WTC11 (cell line): Measurements from ENCODE around the gene CD300LG. TPM values are rescaled to one million over a fixed set of nuclear protein-coding genes. Genes with fewer than 3 reads are reported as not detected.

Experiments used
- ATAC-seq: fragments of 200-7000 bp; cut with Tn5 transposase; 2 replicates; pipeline ENCODE4 v1.10.0; 2021; ENCODE audit warnings: mild to moderate bottlenecking, moderate library complexity
- CTCF ChIA-PET: fragments of 300-600 bp; sonication (Branson Sonifier 250); formaldehyde crosslinking; loops from one replicate; lab custom pipeline; 2021; ENCODE audit warnings: antibody characterized with exemption; lab: Charles Lee
- POLR2A ChIA-PET: fragments of 350-600 bp; sonication (Branson Sonifier 250); formaldehyde crosslinking; loops from one replicate; lab custom pipeline; 2021; ENCODE audit warnings: antibody characterized with exemption; lab: Charles Lee
- DNase-seq: peaks from one replicate; pipeline ENCODE4 v3.0.0; 2021; ENCODE audit warnings: low spot score
- H3K27ac Mint-ChIP-seq: 2 replicates; pipeline ENCODE4 v1.8.0; 2021; ENCODE audit warnings: mixed read lengths
- H3K27me3 Mint-ChIP-seq: 2 replicates; pipeline ENCODE4 v1.8.0; 2021; ENCODE audit warnings: low read depth, mild to moderate bottlenecking, moderate library complexity, mixed read lengths
- H3K36me3 Mint-ChIP-seq: 2 replicates; pipeline ENCODE4 v1.8.0; 2021; ENCODE audit warnings: mixed read lengths
- H3K4me1 Mint-ChIP-seq: 2 replicates; pipeline ENCODE4 v1.8.0; 2022; ENCODE audit warnings: mixed read lengths
- H3K4me3 Mint-ChIP-seq: 2 replicates; pipeline ENCODE4 v1.8.0; 2021; ENCODE audit warnings: mild to moderate bottlenecking, moderate library complexity, mixed read lengths
- H3K9me3 Mint-ChIP-seq: 2 replicates; pipeline ENCODE4 v1.8.0; 2021; ENCODE audit warnings: mixed read lengths
- CBFB ChIP-seq: sonication (generic); formaldehyde crosslinking; IDR thresholded peaks from 2 replicates; pipeline ENCODE4 v1.8.1; 2022; ENCODE audit warnings: mild to moderate bottlenecking, low read depth, missing genetic modification reagents
- EMX1 ChIP-seq: fragments of 250-450 bp; sonication (Bioruptor Pico); IDR thresholded peaks from 2 replicates; pipeline ENCODE4 v1.8.0; 2021; ENCODE audit warnings: mild to moderate bottlenecking
- FOXP4 ChIP-seq: sonication (generic); formaldehyde crosslinking; IDR thresholded peaks from 2 replicates; pipeline ENCODE4 v1.8.0; 2022; ENCODE audit warnings: mild to moderate bottlenecking, missing genetic modification reagents
- JUN ChIP-seq: sonication (generic); formaldehyde crosslinking; IDR thresholded peaks from 2 replicates; pipeline ENCODE4 v1.8.0; 2023; ENCODE audit warnings: mild to moderate bottlenecking, missing genetic modification reagents
- MLX ChIP-seq: sonication (generic); formaldehyde crosslinking; IDR thresholded peaks from 2 replicates; pipeline ENCODE4 v1.8.1; 2023; ENCODE audit warnings: mild to moderate bottlenecking, missing genetic modification reagents, moderate library complexity
- NFYB ChIP-seq: sonication (generic); formaldehyde crosslinking; conservative IDR thresholded peaks from 2 replicates; pipeline ENCODE4 v1.8.0; 2022; ENCODE audit warnings: low read depth, missing genetic modification reagents
- NR1H2 ChIP-seq: sonication (generic); formaldehyde crosslinking; IDR thresholded peaks from 2 replicates; pipeline ENCODE4 v1.9.0; 2021; ENCODE audit warnings: mild to moderate bottlenecking, moderate library complexity, missing genetic modification reagents
- NR2C2 ChIP-seq: sonication (generic); formaldehyde crosslinking; IDR thresholded peaks from 2 replicates; pipeline ENCODE4 v1.8.0; 2022; ENCODE audit warnings: mild to moderate bottlenecking, missing genetic modification reagents
- OVOL2 ChIP-seq: fragments of 250-450 bp; sonication (Bioruptor Pico); IDR thresholded peaks from 2 replicates; pipeline ENCODE4 v1.9.0; 2021; ENCODE audit warnings: mild to moderate bottlenecking, borderline replicate concordance
- PRDM15 ChIP-seq: sonication (generic); formaldehyde crosslinking; IDR thresholded peaks from 2 replicates; pipeline ENCODE4 v1.8.0; 2022; ENCODE audit warnings: missing genetic modification reagents
- RELA ChIP-seq: sonication (generic); formaldehyde crosslinking; IDR thresholded peaks from 2 replicates; pipeline ENCODE4 v1.8.1; 2022; ENCODE audit warnings: missing genetic modification reagents, mild to moderate bottlenecking, borderline replicate concordance
- SMAD4 ChIP-seq: sonication (generic); formaldehyde crosslinking; IDR thresholded peaks from 2 replicates; pipeline ENCODE4 v1.8.0; 2022; ENCODE audit warnings: mild to moderate bottlenecking, missing genetic modification reagents
- SOX15 ChIP-seq: fragments of 250-450 bp; sonication (Bioruptor Pico); IDR thresholded peaks from 2 replicates; pipeline ENCODE4 v1.9.0; 2021; ENCODE audit warnings: mild to moderate bottlenecking
- STAT6 ChIP-seq: sonication (generic); formaldehyde crosslinking; conservative IDR thresholded peaks from 2 replicates; pipeline ENCODE4 v1.8.1; 2023; ENCODE audit warnings: mild to moderate bottlenecking, low read depth, missing genetic modification reagents, moderate library complexity
- ZBTB21 ChIP-seq: sonication (generic); formaldehyde crosslinking; IDR thresholded peaks from 2 replicates; pipeline ENCODE4 v1.8.1; 2023; ENCODE audit warnings: mild to moderate bottlenecking, missing genetic modification reagents, borderline replicate concordance
- ZNF138 ChIP-seq: sonication (generic); formaldehyde crosslinking; conservative IDR thresholded peaks from 2 replicates; pipeline ENCODE4 v1.8.1; 2022; ENCODE audit warnings: mild to moderate bottlenecking, moderate library complexity, missing genetic modification reagents
- ZNF423 ChIP-seq: fragments of 250-450 bp; sonication (Bioruptor Pico); IDR thresholded peaks from 2 replicates; pipeline ENCODE4 v2.1.2; 2022; ENCODE audit warnings: mild to moderate bottlenecking, moderate library complexity
- ZNF671 ChIP-seq: fragments of 250-450 bp; sonication (Bioruptor Pico); IDR thresholded peaks from 2 replicates; pipeline ENCODE4 v1.8.0; 2021; ENCODE audit warnings: mild to moderate bottlenecking
- total RNA-seq: library from RNA; stranded (reverse); gene quantifications from 3 replicates; pipeline ENCODE4 v1.2.3, GENCODE V29; 2021

CD300LG gene
- total RNA-seq, 1 experiment from 2014 or later: not detected

GRCh38 chr17:43873815-43874214 is 26.8 kb downstream of the CD300LG start:
- H3K27ac Mint-ChIP-seq: no peak overlapping the region
- ChIA-PET POLR2A (no interaction called here), CTCF (no interaction called here)
- no peaks in the 10 kb centered on the region for H3K36me3 Mint-ChIP-seq
- H3K4me3 Mint-ChIP-seq: no peak overlapping the region
- ATAC-seq (no peak), DNase-seq (no peak)
- H3K4me1 Mint-ChIP-seq: peaks cover 11% of the 10 kb centered on the region
- H3K9me3 Mint-ChIP-seq: no peaks in the 10 kb centered on the region
- TF ChIP-seq OVOL2 (CRISPR knock-in tag) (no peak), PRDM15 (CRISPR knock-in tag) (no peak), NFYB (CRISPR knock-in tag) (no peak), SOX15 (CRISPR knock-in tag) (no peak), ZBTB21 (no peak), JUN (CRISPR knock-in tag) (no peak)
- H3K27me3 Mint-ChIP-seq: no peaks in the 10 kb centered on the region; the same call in 1 of the 2 replicates

GRCh38 chr17:43874293-43874692 is 27.3 kb downstream of the CD300LG start:
- ATAC-seq: no peak
- POLR2A ChIA-PET: no interaction called here
- Mint-ChIP-seq H3K27ac (no peak overlapping the region), H3K4me1 (peaks cover 16% of the 10 kb centered on the region), H3K4me3 (no peak overlapping the region), H3K36me3 (no peaks in the 10 kb centered on the region), H3K9me3 (no peaks in the 10 kb centered on the region), H3K27me3 (no peaks in the 10 kb centered on the region; the same call in 1 of the 2 replicates)
- no peak for DNase-seq
- no peak for TF ChIP-seq NFYB (CRISPR knock-in tag)
- TF ChIP-seq ZNF671: no peak
- no peak for TF ChIP-seq ZBTB21
- no peak for TF ChIP-seq CBFB
- no peak for TF ChIP-seq STAT6 (CRISPR knock-in tag)
- no peak for TF ChIP-seq FOXP4 (CRISPR knock-in tag)
- no peak for TF ChIP-seq NR2C2 (CRISPR knock-in tag)
- TF ChIP-seq EMX1: no peak
- TF ChIP-seq RELA (CRISPR knock-in tag): no peak
- no peak for TF ChIP-seq SMAD4
- CTCF ChIA-PET: no interaction called here

- no peak overlapping the region for H3K4me3 Mint-ChIP-seq
- peaks cover 22% of the 10 kb centered on the region for H3K4me1 Mint-ChIP-seq
- ChIA-PET CTCF (no interaction called here), POLR2A (no interaction called here)
- 0 out of 2 replicates have a peak overlapping the region, but pooled peaks have one; percentile 35 for H3K27ac Mint-ChIP-seq
- no peak for TF ChIP-seq MLX (CRISPR knock-in tag)
- TF ChIP-seq STAT6 (CRISPR knock-in tag): no peak
- TF ChIP-seq ZNF138: no peak
- no peak for TF ChIP-seq NR2C2 (CRISPR knock-in tag)
- TF ChIP-seq EMX1: no peak
- TF ChIP-seq ZNF423 (CRISPR knock-in tag): no peak
- no peak for TF ChIP-seq RELA (CRISPR knock-in tag)
- no peak for TF ChIP-seq NR1H2 (CRISPR knock-in tag)
- DNase-seq (no peak), ATAC-seq (no peak)
- no peaks in the 10 kb centered on the region for H3K9me3 Mint-ChIP-seq
- H3K27me3 Mint-ChIP-seq: no peaks in the 10 kb centered on the region; the same call in 1 of the 2 replicates
- no peaks in the 10 kb centered on the region for H3K36me3 Mint-ChIP-seq
Measured at GRCh38 chr17:43875476-43876147, 28.6 kb downstream of the CD300LG start.
